Measurements from ENCODE around the gene ATP12A.

ATP12A gene

Small RNA genes lying within 50 kb of the gene (small RNA-seq; reads per million reads assigned to genes)
- 0 to 0.13 reads per million in 2 experiments for gene RNY1P7
